SU-DHL-6 (cell line): ENCODE measurements around the gene FBXL2.

Experiments
- EZH2phosphoT487 ChIP-seq: fragments of 200-600 bp; sonication (generic), shearing (Covaris generic); conservative IDR thresholded peaks from 2 replicates; pipeline ENCODE4 v1.6.1; 2018; ENCODE audit warnings: mild to moderate bottlenecking, antibody characterized with exemption, low read length, moderate library complexity, mixed read lengths
- TF ChIP-seq, protein P1 (sequence below): fragments of 200-600 bp; sonication (generic); IDR thresholded peaks from one replicate; pipeline ENCODE4 v1.5.1; 2017; ENCODE audit warnings: antibody characterized with exemption, mild to moderate bottlenecking, low read length, moderate library complexity; ENCODE audit not compliant: insufficient read depth, poor library complexity, severe bottlenecking

DNA sequence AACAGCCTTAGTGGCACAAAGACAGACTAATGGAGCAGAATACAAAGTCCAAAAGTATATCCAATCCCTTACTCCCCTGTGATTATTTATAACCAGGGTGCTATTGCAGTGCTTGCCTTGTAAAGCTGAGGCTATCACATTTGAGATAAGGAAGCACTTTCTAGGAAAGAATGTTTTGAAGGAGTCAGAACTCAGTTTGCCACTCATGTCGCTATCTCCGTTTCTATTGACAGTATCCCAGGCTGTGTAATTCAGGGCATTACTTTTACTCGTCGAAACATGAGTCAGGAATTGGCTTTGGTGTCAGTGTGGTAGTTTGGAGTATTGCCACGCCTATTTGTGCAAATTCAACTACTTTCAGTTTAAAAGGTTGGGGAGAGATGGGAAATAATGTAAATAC is 78.4 kb downstream of the FBXL2 start:
- TF ChIP-seq, protein P1, sequence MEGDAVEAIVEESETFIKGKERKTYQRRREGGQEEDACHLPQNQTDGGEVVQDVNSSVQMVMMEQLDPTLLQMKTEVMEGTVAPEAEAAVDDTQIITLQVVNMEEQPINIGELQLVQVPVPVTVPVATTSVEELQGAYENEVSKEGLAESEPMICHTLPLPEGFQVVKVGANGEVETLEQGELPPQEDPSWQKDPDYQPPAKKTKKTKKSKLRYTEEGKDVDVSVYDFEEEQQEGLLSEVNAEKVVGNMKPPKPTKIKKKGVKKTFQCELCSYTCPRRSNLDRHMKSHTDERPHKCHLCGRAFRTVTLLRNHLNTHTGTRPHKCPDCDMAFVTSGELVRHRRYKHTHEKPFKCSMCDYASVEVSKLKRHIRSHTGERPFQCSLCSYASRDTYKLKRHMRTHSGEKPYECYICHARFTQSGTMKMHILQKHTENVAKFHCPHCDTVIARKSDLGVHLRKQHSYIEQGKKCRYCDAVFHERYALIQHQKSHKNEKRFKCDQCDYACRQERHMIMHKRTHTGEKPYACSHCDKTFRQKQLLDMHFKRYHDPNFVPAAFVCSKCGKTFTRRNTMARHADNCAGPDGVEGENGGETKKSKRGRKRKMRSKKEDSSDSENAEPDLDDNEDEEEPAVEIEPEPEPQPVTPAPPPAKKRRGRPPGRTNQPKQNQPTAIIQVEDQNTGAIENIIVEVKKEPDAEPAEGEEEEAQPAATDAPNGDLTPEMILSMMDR: no peak
- no peak for TF ChIP-seq EZH2phosphoT487
